Endothelial cell of umbilical vein (primary cell): Measurements from ENCODE around the gene MCM9. TPM values are rescaled to one million over a fixed set of nuclear protein-coding genes. Genes with fewer than 3 reads are reported as not detected.

Experiments
- BruUV-seq: library from RNA; stranded (reverse); fragments of 400-500 nt; replicated peaks from 2 replicates; lab custom pipeline; 2021; lab: Mats Ljungman, UMichigan
- CTCF ChIA-PET: fragments of 300-600, 350-600 bp; sonication (Branson Sonifier 250); formaldehyde crosslinking; loops from one replicate; lab custom pipeline; 2021; ENCODE audit warnings: antibody characterized with exemption, inconsistent platforms; lab: Charles Lee
- POLR2A ChIA-PET: fragments of 300-600, 350-600 bp; sonication (Branson Sonifier 250); formaldehyde crosslinking; loops from one replicate; lab custom pipeline; 2021; ENCODE audit warnings: antibody characterized with exemption, inconsistent platforms; lab: Charles Lee
- DNase-seq: peaks from one replicate; pipeline ENCODE4 v3.0.0-alpha.2; 2011; ENCODE audit warnings: low read depth, low spot score
- FAIRE-seq: peaks from 2 replicates; lab custom pipeline; 2011; peaks lifted over from hg19 to GRCh38; lab: Jason Lieb, UNC
- H2AFZ ChIP-seq: 2 replicates; pipeline ENCODE4 v1.6.0; 2012; ENCODE audit warnings: low read depth, low read length, control low read depth, inconsistent platforms
- H3K27ac ChIP-seq: 2 replicates; pipeline ENCODE4 v1.5.1; 2011; ENCODE audit warnings: low read depth, mild to moderate bottlenecking, control low read depth, low read length, moderate library complexity; ENCODE audit not compliant: insufficient read depth
- H3K27me3 ChIP-seq, 2 experiments: 2 replicates each; pipeline versions ENCODE4 v1.6.0 to v1.6.1; 2011; ENCODE audit warnings: low read length in 2 of 2, mixed read lengths in 1 of 2; ENCODE audit not compliant: control insufficient read depth in 2 of 2, insufficient read depth in 2 of 2
- H3K36me3 ChIP-seq, 2 experiments: 2 replicates in 1 of 2; 3 replicates in 1 of 2; pipeline ENCODE4 v1.5.1; 2011; ENCODE audit warnings: low read length in 2 of 2, mild to moderate bottlenecking in 1 of 2, moderate library complexity in 1 of 2; ENCODE audit not compliant: control insufficient read depth in 2 of 2, insufficient read depth in 2 of 2; ENCODE audit errors: extremely low read depth in 1 of 2
- H3K4me1 ChIP-seq: 3 replicates; pipeline ENCODE4 v1.5.1; 2011; ENCODE audit warnings: mild to moderate bottlenecking, low read length; ENCODE audit not compliant: control insufficient read depth, insufficient read depth; ENCODE audit errors: extremely low read depth
- H3K4me2 ChIP-seq: 2 replicates; pipeline ENCODE4 v1.6.1; 2011; ENCODE audit warnings: low read length, control low read depth, mixed read lengths; ENCODE audit not compliant: insufficient read depth
- H3K4me3 ChIP-seq, 3 experiments: fragments of 200-600 bp in 1 of 3; sonication (generic), shearing (Covaris generic) in 1 of 3; replicated peaks in 1 of 3; 2 replicates each; pipeline ENCODE4 v1.5.1; 2011 to 2016; ENCODE audit warnings: control low read depth in 3 of 3, low read length in 3 of 3, mild to moderate bottlenecking in 2 of 3, inconsistent platforms in 1 of 3, low read depth in 1 of 3, moderate library complexity in 1 of 3; ENCODE audit not compliant: insufficient read depth in 1 of 3
- H3K79me2 ChIP-seq: 2 replicates; pipeline ENCODE4 v1.6.0; 2012; ENCODE audit warnings: low read length, inconsistent platforms; ENCODE audit not compliant: control insufficient read depth, insufficient read depth
- H3K9ac ChIP-seq: replicated peaks from 2 replicates; pipeline ENCODE3; 2011; ENCODE audit warnings: low read length, control low read depth; ENCODE audit not compliant: insufficient read depth; ENCODE audit errors: extremely low read depth
- H3K9me1 ChIP-seq: replicated peaks from 3 replicates; pipeline ENCODE4 v1.6.0; 2011; ENCODE audit warnings: mild to moderate bottlenecking, low read length; ENCODE audit not compliant: control insufficient read depth, insufficient read depth; ENCODE audit errors: extremely low read depth
- H3K9me3 ChIP-seq: replicated peaks from 2 replicates; pipeline ENCODE4 v1.5.1; 2012; ENCODE audit warnings: low read length, inconsistent platforms; ENCODE audit not compliant: control insufficient read depth, insufficient read depth
- H4K20me1 ChIP-seq: replicated peaks from 2 replicates; pipeline ENCODE3; 2011; ENCODE audit warnings: mild to moderate bottlenecking, low read length; ENCODE audit not compliant: control insufficient read depth, insufficient read depth; ENCODE audit errors: extremely low read depth
- CTCF ChIP-seq, 2 donors: IDR thresholded peaks; 1 replicate in 1 of 2; 2 replicates in 1 of 2; pipeline ENCODE4 v1.5.1; 2011; ENCODE audit warnings: low read length in 2 of 2, mild to moderate bottlenecking in 2 of 2, moderate library complexity in 2 of 2, control low read depth in 1 of 2, inconsistent platforms in 1 of 2, low read depth in 1 of 2; ENCODE audit not compliant: insufficient read depth in 1 of 2; ENCODE audit errors: extremely low read depth in 1 of 2
- FOS ChIP-seq: IDR thresholded peaks from 2 replicates; pipeline ENCODE4 v1.6.1; 2011; ENCODE audit warnings: mild to moderate bottlenecking, low read length, moderate library complexity, borderline replicate concordance; ENCODE audit not compliant: insufficient read depth
- GATA2 ChIP-seq: IDR thresholded peaks from 2 replicates; pipeline ENCODE4 v1.7.0; 2011; ENCODE audit warnings: low read depth, mild to moderate bottlenecking, moderate library complexity, mixed read lengths, low read length; ENCODE audit not compliant: insufficient read length, insufficient read depth
- JUN ChIP-seq: IDR thresholded peaks from 2 replicates; pipeline ENCODE4 v1.6.1; 2011; ENCODE audit warnings: borderline replicate concordance, low read depth; ENCODE audit not compliant: insufficient read length, insufficient read depth
- MAX ChIP-seq: IDR thresholded peaks from 2 replicates; pipeline ENCODE4 v1.6.1; 2011; ENCODE audit not compliant: insufficient read depth, insufficient read length
- POLR2A ChIP-seq: IDR thresholded peaks from 2 replicates; pipeline ENCODE4 v1.6.1; 2012; ENCODE audit warnings: low read depth, mild to moderate bottlenecking, control low read depth, low read length
- POLR2AphosphoS5 ChIP-seq: IDR thresholded peaks from 2 replicates; pipeline ENCODE4 v1.6.1; 2012; ENCODE audit warnings: low read depth, mild to moderate bottlenecking, control low read depth, low read length, moderate library complexity; ENCODE audit not compliant: insufficient read depth
- dilution Hi-C: fragments of 300-500 bp; cut with MboI; formaldehyde crosslinking; loops from one replicate; pipeline ENCODE4 v1.15.0; 2019; ENCODE audit warnings: low sequenced_read_pairs; ENCODE audit not compliant: extremely low pct_ligation_motif_present
- intact Hi-C: fragments of 100-400 bp; cut with micrococcal nuclease; formaldehyde crosslinking; loops from one replicate; pipeline ENCODE4 v1.10.0; 2022
- polyA plus RNA-seq, 4 experiments: library from polyadenylated mRNA; depleted of rRNA in 3 of 4; stranded (reverse) in 3 of 4; unstranded in 1 of 4; fragments of >200 nt; gene quantifications; 2 replicates each; pipeline versions ENCODE4 v1.2.1 to v1.2.3, GENCODE V29; 2011 to 2012; ENCODE audit warnings: missing spikeins in 1 of 4
- total RNA-seq: library from RNA; stranded (reverse); gene quantifications from 2 replicates; pipeline ENCODE4 v1.2.3, GENCODE V29; 2021

The MCM9 gene
- total and polyA plus RNA-seq, 2 donors (not counting 3 experiments of a cell fraction or from before 2014, with no cell fraction given), result 2.0 to 14.1 TPM

DNA sequence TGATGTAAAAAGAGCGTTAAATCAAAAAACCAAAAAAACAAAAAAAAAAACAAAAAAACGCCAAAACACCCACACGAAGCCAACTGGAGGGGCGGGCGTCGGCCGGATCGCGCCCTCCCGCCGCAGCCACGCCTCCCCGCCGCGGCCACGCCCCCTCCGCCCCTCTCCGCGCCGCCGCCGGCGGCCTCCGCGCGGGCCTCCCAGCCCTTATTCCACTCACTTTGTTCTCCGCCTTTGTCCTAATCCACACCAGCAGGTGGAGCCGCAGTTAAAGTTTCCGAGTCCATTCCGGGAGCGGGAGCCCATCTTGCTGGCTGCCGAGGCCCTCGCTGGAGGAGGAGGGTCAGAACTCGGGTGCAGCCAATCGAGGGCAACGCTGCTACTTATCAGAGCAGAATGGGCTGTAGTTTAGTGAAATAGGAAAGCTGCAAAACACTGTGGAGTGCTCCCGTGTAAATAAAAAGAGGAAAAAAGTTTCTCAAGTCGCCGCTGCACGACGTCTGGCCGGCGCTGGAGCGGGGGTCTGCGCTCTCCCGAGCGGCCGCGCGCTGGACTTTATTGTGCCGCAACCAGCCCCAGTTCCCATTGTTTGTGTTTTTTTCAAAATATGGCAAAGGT lies 41.0 kb downstream of the MCM9 start, which contains the start of gene ASF1A:
Gene ASF1A (plus strand): TSS at position 346 of the 618 bp plus-strand sequence. CDS start 262 bp downstream, at position 608.
- intact Hi-C loops, result loop anchor here (1.0 to 10.0 kb wide), 6 partner anchors 24 to 1399 kb away; partner anchors contain the start of genes CEP85L and MCM9
- dilution Hi-C loops, result no loop called here

More for the DNA sequence above, 41.0 kb downstream of the MCM9 start, which contains the start of gene ASF1A:
- BruUV-seq, result no TSS peak
- H3K9ac ChIP-seq, result peak within 1 kb of the TSS; percentile 96
- POLR2A ChIA-PET, result interaction anchor here (1.6 kb wide), 1 partner anchor 41 kb away, joined by 4 read pairs; the partner anchor contains the start of gene MCM9
- H3K9me1 ChIP-seq, result no peaks in the 10 kb centered on the region
- H3K4me1 ChIP-seq, result peaks cover 18% of the 10 kb centered on the region
- H3K4me3 ChIP-seq, result peak within 1 kb of the TSS; percentile 64 to 99 (median 87)
- DNase-seq, result peak; percentile 98
- H3K36me3 ChIP-seq, result no peaks in the 10 kb centered on the region
- peak within 1 kb of the TSS; percentile 91 for H3K27ac ChIP-seq
- peak within 1 kb of the TSS; percentile 47 for H2AFZ ChIP-seq
- FAIRE-seq, result peak; percentile 97
- no peaks in the 10 kb centered on the region for H3K9me3 ChIP-seq
- no peak for TF ChIP-seq MAX
- TF ChIP-seq GATA2, result no peak
- TF ChIP-seq FOS, result no peak
- peak; percentile 89 for TF ChIP-seq POLR2A
- peak; percentile 65 to 69 for TF ChIP-seq CTCF (IDR thresholded peaks at IDR 0.05; ENCODE audit: extremely low read depth in 1 of 2, insufficient read depth in 1 of 2, low read depth in 1 of 2, low read length in 2 of 2)
- TF ChIP-seq POLR2AphosphoS5, result peak; percentile 75
- no peak for TF ChIP-seq JUN
- no peaks in the 10 kb centered on the region for H4K20me1 ChIP-seq
- peaks cover 56% of the 10 kb centered on the region for H3K79me2 ChIP-seq
- peak within 1 kb of the TSS; percentile 98 for H3K4me2 ChIP-seq
- no peaks in the 10 kb centered on the region for H3K27me3 ChIP-seq
- CTCF ChIA-PET, result interaction anchor here (0.9 to 2.9 kb wide), 11 partner anchors 9 to 242 kb away, joined by 3 to 16 read pairs (median 6); partner anchors contain the start of gene CEP85L
